ENCODE data around the gene ACKR2.
A peak's percentile ranks its signal among the peaks of the same experiment; 100 is the strongest.

The ACKR2 gene

DNA sequence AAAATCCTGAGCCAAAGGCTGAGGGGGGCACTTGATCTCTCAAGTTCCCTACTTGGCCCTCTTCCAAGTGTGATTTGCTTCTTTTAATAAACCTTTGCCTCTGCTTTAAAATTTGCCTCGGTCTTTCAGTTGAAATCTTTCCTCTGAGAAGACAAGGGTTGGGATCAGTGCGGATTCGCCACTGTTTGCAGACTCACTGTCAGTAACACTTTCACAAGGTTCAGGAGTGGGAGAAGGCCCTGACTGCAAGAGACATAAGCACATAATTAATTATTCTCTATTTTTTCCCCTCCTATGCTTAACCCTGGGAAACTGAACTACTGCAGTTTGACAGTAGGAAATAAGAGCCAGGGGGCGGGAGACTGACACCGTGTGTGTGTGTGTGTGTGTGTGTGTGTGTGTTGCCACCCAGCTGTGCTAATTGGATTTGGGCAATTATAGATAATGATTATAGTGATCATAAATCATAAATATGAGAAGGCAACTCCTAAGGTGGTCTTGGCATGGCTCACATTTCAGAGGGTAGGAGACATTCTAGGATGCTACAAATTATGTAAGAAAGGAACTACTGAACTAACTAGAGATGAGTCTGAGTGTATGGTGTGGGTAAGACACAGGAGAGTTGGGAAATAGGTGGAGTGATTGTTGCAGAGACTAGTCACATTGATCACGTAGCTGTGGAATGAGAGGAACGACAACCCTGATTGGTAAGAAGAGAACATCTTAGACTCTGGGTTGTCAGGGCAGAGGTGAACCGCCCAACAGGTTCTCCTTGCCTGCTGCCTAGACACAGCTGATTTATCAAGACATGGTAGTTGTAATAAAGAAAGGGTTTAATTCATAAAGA lies 91.2 kb downstream of the ACKR2 start:
- CTCF ChIA-PET, result no interaction called here

DNA sequence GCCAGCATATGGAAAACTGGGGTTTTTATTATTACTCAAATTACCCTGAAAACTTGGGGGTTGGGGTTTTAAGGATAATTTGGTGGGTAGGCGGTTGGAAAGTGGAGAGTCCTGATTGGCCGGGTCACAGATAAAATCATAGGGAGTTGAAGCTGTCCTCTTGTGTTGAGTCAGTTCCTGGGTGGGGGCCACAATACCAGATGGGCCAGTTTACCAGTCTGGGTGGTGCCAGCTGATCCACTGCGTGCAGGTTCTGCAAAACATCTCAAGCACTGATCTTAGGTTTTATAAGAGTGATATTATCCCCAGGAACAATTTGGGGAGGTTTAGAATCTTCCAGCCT lies 91.8 kb downstream of the ACKR2 start:
- DNase-seq (ENCODE audit: low spot score), result no peak
- POLR2A ChIA-PET (ENCODE audit: low non-redundant PET), result no interaction called here
- CTCF ChIA-PET, result no interaction called here
- H3K27ac ChIP-seq, result no peak overlapping the region
- TF ChIP-seq, protein P1, sequence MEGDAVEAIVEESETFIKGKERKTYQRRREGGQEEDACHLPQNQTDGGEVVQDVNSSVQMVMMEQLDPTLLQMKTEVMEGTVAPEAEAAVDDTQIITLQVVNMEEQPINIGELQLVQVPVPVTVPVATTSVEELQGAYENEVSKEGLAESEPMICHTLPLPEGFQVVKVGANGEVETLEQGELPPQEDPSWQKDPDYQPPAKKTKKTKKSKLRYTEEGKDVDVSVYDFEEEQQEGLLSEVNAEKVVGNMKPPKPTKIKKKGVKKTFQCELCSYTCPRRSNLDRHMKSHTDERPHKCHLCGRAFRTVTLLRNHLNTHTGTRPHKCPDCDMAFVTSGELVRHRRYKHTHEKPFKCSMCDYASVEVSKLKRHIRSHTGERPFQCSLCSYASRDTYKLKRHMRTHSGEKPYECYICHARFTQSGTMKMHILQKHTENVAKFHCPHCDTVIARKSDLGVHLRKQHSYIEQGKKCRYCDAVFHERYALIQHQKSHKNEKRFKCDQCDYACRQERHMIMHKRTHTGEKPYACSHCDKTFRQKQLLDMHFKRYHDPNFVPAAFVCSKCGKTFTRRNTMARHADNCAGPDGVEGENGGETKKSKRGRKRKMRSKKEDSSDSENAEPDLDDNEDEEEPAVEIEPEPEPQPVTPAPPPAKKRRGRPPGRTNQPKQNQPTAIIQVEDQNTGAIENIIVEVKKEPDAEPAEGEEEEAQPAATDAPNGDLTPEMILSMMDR (conservative IDR thresholded peaks at IDR 0.05; ENCODE audit: low read depth), result no peak

More for the DNA sequence above, 91.2 kb downstream of the ACKR2 start:
- TF ChIP-seq, protein P1 (conservative IDR thresholded peaks at IDR 0.05; ENCODE audit: low read depth), result no peak
- POLR2A ChIA-PET (ENCODE audit: low non-redundant PET), result no interaction called here
- peak; percentile 8 for DNase-seq (ENCODE audit: low spot score)
- H3K27ac ChIP-seq, result no peak overlapping the region

DNA sequence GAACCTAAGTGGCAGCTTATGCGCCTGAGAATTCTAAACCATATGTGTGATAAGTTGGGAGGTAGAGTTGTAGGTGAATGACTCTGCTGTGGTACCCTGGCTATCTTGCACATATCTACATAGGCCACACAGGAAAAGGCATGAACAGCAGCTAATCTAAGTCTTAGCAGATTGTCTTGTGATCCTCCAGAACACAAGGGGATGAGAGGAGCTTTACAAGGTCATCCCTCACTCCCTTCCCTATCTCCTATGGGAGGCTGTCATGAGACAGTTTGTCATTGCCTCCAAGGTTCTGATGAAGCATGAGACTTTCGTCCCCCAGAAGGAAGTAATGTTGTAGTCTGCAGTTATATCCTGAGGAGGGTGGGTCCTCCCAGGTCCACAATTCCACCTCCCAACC lies 93.0 kb downstream of the ACKR2 start:
- POLR2A ChIA-PET (ENCODE audit: low non-redundant PET), result no interaction called here
- CTCF ChIA-PET, result interaction anchor here (0.6 kb wide), 1 partner anchor 1389 kb away, joined by 4 read pairs; no protein-coding TSS in a partner anchor
- TF ChIP-seq, protein P1 (conservative IDR thresholded peaks at IDR 0.05; ENCODE audit: low read depth), result no peak
- no peak for DNase-seq (ENCODE audit: low spot score)
- no peak overlapping the region for H3K27ac ChIP-seq

DNA sequence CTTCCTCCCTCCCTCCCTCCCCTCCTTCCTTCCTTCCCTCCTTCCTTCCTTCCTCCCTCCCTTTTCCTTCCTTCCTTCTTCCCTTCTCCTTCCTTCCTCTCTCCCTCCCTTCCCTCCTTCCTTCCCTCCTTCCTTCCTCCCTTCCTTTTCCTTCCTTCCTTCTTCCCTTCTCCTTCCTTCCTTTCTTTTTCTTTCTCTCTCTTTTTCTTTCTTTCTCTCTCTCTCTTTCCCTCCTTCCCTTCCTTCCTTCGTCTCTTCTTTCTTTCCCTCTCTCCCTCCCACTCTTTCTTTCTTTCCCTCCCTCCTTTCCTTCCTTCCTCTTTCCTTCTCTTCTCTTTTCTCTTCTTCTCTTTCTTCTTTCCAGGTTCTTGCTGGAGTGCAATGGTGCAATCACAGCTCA lies 94.8 kb downstream of the ACKR2 start:
- CTCF ChIA-PET, result no interaction called here

DNA sequence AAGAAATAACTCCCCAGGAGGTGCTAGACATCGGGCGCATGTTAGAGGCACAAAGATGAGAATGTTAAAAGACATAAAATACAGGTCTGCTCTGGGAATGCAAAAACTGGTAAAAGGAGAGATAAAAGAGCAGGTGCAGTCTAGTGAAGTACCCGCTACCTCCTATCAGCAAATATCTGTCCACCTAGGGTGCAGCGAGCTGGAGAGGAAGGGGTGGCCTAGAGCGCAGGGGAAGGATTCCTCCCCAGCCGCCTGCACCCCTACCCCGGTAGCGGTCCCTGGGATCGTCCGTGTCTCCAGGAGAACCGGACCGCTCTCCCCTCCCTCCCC lies 96.5 kb downstream of the ACKR2 start:
- TF ChIP-seq, protein P1 (conservative IDR thresholded peaks at IDR 0.05; ENCODE audit: low read depth), result no peak
- CTCF ChIA-PET, result no interaction called here
- POLR2A ChIA-PET (ENCODE audit: low non-redundant PET), result no interaction called here
- DNase-seq (ENCODE audit: low spot score), result no peak
- no peak overlapping the region for H3K27ac ChIP-seq

More for the DNA sequence above, 94.8 kb downstream of the ACKR2 start:
- POLR2A ChIA-PET (ENCODE audit: low non-redundant PET), result no interaction called here
- TF ChIP-seq, protein P1 (conservative IDR thresholded peaks at IDR 0.05; ENCODE audit: low read depth), result no peak
- DNase-seq (ENCODE audit: low spot score), result no peak
- no peak overlapping the region for H3K27ac ChIP-seq

DNA sequence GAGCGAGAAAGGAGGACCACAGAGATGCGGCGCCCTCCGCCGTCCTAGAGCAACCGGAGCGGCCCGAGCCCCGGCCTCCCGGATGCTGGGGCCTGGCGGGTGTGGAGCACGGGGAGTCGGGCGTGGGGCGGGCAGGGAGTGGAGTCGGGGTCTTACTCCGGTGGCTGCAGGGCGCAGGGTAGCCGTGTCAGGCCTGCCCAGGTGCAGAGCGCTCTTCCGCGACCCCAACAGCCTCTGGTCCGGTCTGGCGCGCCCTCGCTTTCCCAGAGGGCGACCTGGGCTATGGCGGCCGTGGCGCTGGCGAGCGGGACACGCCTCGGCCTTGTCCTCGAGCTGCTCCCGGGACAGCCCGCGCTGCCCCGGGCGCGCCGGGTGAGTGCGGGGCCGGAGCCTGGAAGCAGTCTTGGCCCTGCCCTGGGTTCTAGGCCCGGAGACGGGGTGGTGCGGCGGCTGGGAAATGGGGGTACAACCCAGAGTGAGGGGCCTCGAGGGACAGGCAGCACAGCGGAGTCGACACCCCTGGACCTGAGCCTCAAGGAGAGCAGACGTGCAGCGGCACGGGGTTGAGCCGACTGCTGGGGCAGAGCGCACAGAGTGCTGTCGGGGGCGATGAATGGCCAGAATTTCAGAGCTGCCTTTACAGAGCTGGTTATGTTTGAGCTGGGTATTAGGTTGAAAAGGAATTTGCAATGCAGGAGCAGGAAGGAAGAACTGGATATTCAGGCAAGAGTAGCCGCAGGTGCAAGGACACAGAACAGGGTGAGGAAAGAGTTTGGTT lies 97.0 kb downstream of the ACKR2 start, which contains the start of gene ZNF662:
TSS of gene ZNF662 (plus strand) at position 73 of the 778 bp plus-strand sequence. CDS start 1,973 bp downstream, outside the sequence.
- H3K27ac ChIP-seq, result no peak within 1 kb of the TSS
- DNase-seq (ENCODE audit: low spot score), result peak; percentile 19
- TF ChIP-seq, protein P1 (conservative IDR thresholded peaks at IDR 0.05; ENCODE audit: low read depth), result no peak
- POLR2A ChIA-PET (ENCODE audit: low non-redundant PET), result no interaction called here
- CTCF ChIA-PET, result no interaction called here
